A549 treated with CORT108297 at 1 μM for 4 hours (cell line): ENCODE results near the gene CFAP97. TPM values are rescaled to one million over a fixed set of nuclear protein-coding genes. Genes with fewer than 3 reads are reported as not detected.

ENCODE experiments used
- total RNA-seq: library from RNA; stranded (reverse); fragments of 200-300 nt; extraction: Qiagen RNA extraction; gene quantifications from 5 replicates; pipeline ENCODE4 v1.2.3, GENCODE V29; 2022

The CFAP97 gene
- 8.3 to 13.7 TPM (median 12.3 TPM) in 5 replicates for total RNA-seq

GRCh38 chr4:185203486-185204237, at the start of gene CFAP97:
CFAP97 (minus strand) TSS chr4:185204000; CDS start chr4:185191196, 12,804 bp downstream.

DNA sequence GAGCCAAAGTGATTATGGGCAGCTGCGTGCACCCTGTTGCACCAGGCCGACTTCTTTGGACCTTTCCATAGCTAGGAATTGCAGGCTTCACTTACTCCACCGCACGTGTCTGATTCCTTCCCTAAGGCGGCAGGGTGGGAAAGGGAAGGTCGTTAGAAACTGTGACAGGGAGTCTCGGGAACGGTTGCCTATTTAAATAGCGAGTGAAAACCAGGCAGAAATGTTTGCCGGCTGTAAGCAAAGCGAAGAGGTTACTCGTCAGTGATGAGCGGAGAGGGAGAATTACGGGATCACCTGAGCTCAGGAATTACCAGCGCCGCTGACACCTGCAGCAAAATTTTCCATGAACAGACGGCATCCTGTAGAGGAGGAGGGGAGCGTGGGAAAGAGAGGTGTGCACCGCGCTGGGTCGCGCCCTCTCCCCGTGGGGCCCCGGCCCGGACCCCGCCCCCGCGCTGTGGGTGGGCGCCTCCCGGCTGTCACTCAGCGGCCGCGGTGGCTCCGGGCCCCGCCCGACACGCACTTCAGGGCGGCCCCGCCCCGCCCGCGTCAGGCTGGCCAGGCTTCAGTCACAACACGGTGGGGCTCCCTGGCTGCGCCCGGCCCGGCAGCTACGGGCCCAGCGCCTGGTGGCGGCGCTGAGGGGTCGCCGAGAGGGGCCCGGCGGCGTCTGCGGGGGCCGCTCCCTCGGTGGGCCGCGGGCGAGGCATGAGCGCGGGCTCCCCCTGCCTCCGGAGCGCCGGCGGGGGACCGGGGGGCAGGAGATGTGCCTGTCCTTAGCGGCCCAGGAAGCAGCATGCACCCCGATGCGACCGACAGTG, 5.4 kb upstream of the CFAP97 start, which contains the start of gene SNX25:
SNX25 (plus strand) TSS at position 568 of the 821 bp plus-strand sequence; CDS start at position 797, 229 bp downstream.

DNA sequence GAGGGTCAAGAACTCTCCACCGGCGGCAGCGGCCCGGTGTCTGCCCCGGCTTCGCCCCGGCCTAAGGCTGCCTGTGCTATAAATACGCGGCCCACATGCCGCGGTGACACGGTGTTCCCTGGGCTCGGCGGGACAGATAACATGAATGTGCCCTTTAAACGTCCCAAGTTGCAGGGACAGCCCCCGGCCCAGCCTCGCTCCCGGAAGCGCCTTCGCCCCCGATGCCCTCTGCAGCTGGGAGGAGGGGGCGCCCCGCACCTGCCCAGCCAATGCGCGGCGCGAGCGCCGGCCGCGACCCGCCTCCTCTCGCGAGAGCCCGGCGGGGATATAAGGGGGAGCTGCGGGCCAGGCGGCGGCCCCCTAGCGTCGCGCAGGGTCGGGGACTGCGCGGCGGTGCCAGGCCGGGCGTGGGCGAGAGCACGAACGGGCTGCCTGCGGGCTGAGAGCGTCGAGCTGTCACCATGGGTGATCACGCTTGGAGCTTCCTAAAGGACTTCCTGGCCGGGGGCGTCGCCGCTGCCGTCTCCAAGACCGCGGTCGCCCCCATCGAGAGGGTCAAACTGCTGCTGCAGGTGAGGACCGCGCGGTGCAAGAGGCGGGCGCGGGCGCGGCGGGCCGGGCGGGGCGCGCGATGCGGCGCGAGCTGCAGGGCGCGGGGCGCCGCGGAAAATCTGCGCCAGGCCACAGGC, 60.7 kb downstream of the CFAP97 start, which contains the start of gene SLC25A4:
SLC25A4 (plus strand) TSS at position 355 of the 689 bp plus-strand sequence; CDS start at position 462, 107 bp downstream.

Other genes with a start within 250 kb of the CFAP97 start
- gene HELT, start 185.5 kb downstream of the CFAP97 start, total RNA-seq, result not detected in 5 replicates
- gene SLC25A4, start 60.7 kb downstream of the CFAP97 start, total RNA-seq, result 12.2 to 15.8 TPM (median 14.8 TPM) in 5 replicates
- gene SNX25, start 5.6 kb upstream of the CFAP97 start, total RNA-seq, result 6.4 to 9.5 TPM (median 8.0 TPM) in 5 replicates
- 0.08 to 0.18 TPM (median 0.10 TPM) in 5 replicates for gene LRP2BP, start 191.9 kb upstream of the CFAP97 start, total RNA-seq
- gene ANKRD37, start 192.8 kb upstream of the CFAP97 start, total RNA-seq, result 3.3 to 4.8 TPM (median 4.2 TPM) in 5 replicates
- 11.9 to 15.6 TPM (median 13.9 TPM) in 5 replicates for gene UFSP2, start 222.0 kb upstream of the CFAP97 start, total RNA-seq